ENCODE measurements around the gene NRG4. TPM values are rescaled to one million over a fixed set of nuclear protein-coding genes. Genes with fewer than 3 reads are reported as not detected.

Gene NRG4
- total RNA-seq, 2 donors from 2014 or later = 1.1 to 3.7 TPM

DNA sequence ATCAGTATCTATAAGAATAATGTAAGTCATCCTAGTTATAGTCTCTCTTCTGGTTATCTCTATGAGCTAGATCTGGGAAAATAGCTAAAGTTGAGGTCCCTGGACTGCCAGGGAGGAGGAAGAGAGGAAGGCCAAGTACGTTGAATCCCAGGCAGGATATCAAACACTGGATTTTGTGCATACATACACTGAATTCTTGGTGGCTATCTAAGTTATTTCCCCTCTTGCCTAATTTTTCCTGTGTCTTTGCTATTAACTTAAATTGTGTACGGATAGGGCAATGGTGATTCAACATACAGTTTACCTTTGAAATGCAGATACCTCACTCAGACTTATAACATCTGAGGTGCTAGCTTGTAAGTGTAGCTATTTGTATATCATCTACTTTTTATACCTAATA is 81.4 kb downstream of the NRG4 start:
- no peaks in the 10 kb centered on the region for H3K27me3 ChIP-seq
- no peak for DNase-seq
- H3K9ac ChIP-seq (ENCODE audit: low read depth in 2 of 2, low read length in 2 of 2) = no peak overlapping the region
- intact Hi-C loops (cut with DNase I) = no loop called here
- H3K4me1 ChIP-seq = no peaks in the 10 kb centered on the region
- TF ChIP-seq, protein P1, sequence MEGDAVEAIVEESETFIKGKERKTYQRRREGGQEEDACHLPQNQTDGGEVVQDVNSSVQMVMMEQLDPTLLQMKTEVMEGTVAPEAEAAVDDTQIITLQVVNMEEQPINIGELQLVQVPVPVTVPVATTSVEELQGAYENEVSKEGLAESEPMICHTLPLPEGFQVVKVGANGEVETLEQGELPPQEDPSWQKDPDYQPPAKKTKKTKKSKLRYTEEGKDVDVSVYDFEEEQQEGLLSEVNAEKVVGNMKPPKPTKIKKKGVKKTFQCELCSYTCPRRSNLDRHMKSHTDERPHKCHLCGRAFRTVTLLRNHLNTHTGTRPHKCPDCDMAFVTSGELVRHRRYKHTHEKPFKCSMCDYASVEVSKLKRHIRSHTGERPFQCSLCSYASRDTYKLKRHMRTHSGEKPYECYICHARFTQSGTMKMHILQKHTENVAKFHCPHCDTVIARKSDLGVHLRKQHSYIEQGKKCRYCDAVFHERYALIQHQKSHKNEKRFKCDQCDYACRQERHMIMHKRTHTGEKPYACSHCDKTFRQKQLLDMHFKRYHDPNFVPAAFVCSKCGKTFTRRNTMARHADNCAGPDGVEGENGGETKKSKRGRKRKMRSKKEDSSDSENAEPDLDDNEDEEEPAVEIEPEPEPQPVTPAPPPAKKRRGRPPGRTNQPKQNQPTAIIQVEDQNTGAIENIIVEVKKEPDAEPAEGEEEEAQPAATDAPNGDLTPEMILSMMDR (IDR thresholded peaks at IDR 0.05) = no peak
- H3K36me3 ChIP-seq = peaks cover 9% of the 10 kb centered on the region
- no peak overlapping the region for H3K27ac ChIP-seq
- no peaks in the 10 kb centered on the region for H3K9me3 ChIP-seq
- H3K4me3 ChIP-seq = no peak overlapping the region

- intact Hi-C loops (cut with DNase I) = loop anchor here (10.0 kb wide), 1 partner anchor 195 kb away; no protein-coding TSS in a partner anchor
- Histone ChIP-seq H3K36me3 (peaks cover 9% of the 10 kb centered on the region), H3K27ac (no peak overlapping the region), H3K9ac (ENCODE audit: low read depth in 2 of 2, low read length in 2 of 2) (no peak overlapping the region), H3K4me3 (no peak overlapping the region), H3K27me3 (no peaks in the 10 kb centered on the region), H3K9me3 (no peaks in the 10 kb centered on the region), H3K4me1 (no peaks in the 10 kb centered on the region)
- DNase-seq = no peak
- TF ChIP-seq, protein P1 (IDR thresholded peaks at IDR 0.05) = no peak
Observed at GRCh38 chr15:75929799-75930565, 82.2 kb downstream of the NRG4 start.

- H3K27ac ChIP-seq = no peak overlapping the region
- H3K36me3 ChIP-seq = peaks cover 4% of the 10 kb centered on the region
- H3K4me1 ChIP-seq = no peaks in the 10 kb centered on the region
- DNase-seq = peak; percentile 25
- no peak overlapping the region for H3K4me3 ChIP-seq
- intact Hi-C loops (cut with DNase I) = loop anchor here (10.0 kb wide), 1 partner anchor 194 kb away; no protein-coding TSS in a partner anchor
- no peak overlapping the region for H3K9ac ChIP-seq (ENCODE audit: low read depth in 2 of 2, low read length in 2 of 2)
- TF ChIP-seq, protein P1 (IDR thresholded peaks at IDR 0.05) = peak; percentile 20
- H3K9me3 ChIP-seq = no peaks in the 10 kb centered on the region
- no peaks in the 10 kb centered on the region for H3K27me3 ChIP-seq
Observed at GRCh38 chr15:75928680-75929608, 83.3 kb downstream of the NRG4 start.

DNA sequence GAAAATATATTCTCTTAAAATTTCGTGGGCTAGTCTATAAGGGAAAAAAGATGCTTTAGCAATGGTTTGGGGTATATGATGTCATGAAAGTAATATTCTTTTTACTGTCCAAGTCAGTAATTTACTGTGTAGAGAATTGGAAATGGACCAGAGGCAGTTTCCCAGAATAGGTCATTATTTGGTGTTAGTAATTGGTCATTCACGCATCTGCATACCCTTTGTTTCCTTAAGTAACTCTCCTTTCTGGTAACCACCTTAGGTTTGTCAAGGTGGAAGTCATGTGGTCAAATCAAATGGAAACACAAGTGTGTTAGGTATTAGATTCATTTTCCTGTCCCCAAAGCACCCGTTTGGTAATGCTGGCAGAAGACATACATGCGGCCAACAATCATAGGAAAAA is 84.6 kb downstream of the NRG4 start:
- Histone ChIP-seq H3K27me3 (no peaks in the 10 kb centered on the region), H3K9me3 (no peaks in the 10 kb centered on the region), H3K9ac (ENCODE audit: low read depth in 2 of 2, low read length in 2 of 2) (no peak overlapping the region), H3K4me1 (no peaks in the 10 kb centered on the region), H3K36me3 (no peaks in the 10 kb centered on the region), H3K4me3 (no peak overlapping the region), H3K27ac (no peak overlapping the region)
- intact Hi-C loops (cut with DNase I) = loop anchor here (10.0 kb wide), 1 partner anchor 193 kb away; no protein-coding TSS in a partner anchor
- no peak for DNase-seq
- TF ChIP-seq, protein P1 (IDR thresholded peaks at IDR 0.05) = no peak

DNA sequence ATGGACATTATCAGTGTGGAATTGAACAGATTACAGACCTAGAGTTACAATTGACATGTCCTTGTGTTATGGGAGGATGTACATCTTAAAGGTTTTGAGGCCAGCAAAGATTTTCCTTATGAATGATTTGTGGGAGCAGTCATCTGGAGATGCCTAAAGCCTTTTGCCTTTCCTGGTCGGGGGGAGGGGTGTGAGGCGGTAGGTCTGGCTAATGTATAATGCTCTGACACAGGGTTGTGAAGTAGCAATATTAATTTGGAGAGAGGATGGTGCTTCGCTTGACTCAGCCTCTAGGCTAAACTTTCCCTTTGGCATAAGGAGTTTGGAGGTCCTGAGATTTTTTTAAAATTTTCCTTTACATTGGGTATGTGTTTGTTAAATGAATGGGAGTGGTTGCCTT is 85.3 kb downstream of the NRG4 start:
- intact Hi-C loops (cut with DNase I) = loop anchor here (10.0 kb wide), 1 partner anchor 192 kb away; no protein-coding TSS in a partner anchor
- H3K9me3 ChIP-seq = no peaks in the 10 kb centered on the region
- no peaks in the 10 kb centered on the region for H3K27me3 ChIP-seq
- no peak overlapping the region for H3K27ac ChIP-seq
- TF ChIP-seq, protein P1 (IDR thresholded peaks at IDR 0.05) = no peak
- H3K4me3 ChIP-seq = no peak overlapping the region
- H3K9ac ChIP-seq (ENCODE audit: low read depth in 2 of 2, low read length in 2 of 2) = no peak overlapping the region
- DNase-seq = no peak
- no peaks in the 10 kb centered on the region for H3K4me1 ChIP-seq
- no peaks in the 10 kb centered on the region for H3K36me3 ChIP-seq

Measured in colonic mucosa (tissue), 4 donors.